C4-2B (cell line): Measurements from ENCODE around the gene TNS1.

Experiments
- H3K27ac ChIP-seq: fragments of 450-650 bp; 2 replicates; pipeline ENCODE4 v1.5.1; 2017
- ZFX ChIP-seq: fragments of 450-650 bp; IDR thresholded peaks from 2 replicates; pipeline ENCODE4 v1.6.1; 2017
- TF ChIP-seq, protein P1 (sequence below): fragments of 450-650 bp; conservative IDR thresholded peaks from 2 replicates; pipeline ENCODE4 v1.5.1; 2017; ENCODE audit warnings: mild to moderate bottlenecking

TNS1 gene

DNA sequence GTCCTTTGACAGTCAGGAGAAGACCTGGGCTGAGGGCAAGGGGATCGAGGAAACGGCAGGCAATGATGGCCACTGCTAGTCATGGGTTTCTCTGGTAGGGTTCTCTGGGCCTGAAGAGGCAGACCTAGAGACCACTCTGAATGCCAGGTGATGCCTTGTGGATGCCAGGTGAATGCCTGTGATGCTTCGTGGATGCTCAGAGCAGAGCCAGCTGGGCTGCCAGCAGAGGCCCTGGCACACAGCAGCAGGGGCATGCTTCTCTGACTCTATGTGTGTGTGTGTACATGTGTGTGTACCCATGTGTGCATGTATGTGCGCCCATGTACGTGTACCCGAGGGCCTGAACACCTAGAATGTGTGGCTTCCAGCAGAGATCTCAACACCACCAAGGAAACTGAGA, 172.0 kb downstream of the TNS1 start:
- no peak overlapping the region for H3K27ac ChIP-seq
- TF ChIP-seq, protein P1, sequence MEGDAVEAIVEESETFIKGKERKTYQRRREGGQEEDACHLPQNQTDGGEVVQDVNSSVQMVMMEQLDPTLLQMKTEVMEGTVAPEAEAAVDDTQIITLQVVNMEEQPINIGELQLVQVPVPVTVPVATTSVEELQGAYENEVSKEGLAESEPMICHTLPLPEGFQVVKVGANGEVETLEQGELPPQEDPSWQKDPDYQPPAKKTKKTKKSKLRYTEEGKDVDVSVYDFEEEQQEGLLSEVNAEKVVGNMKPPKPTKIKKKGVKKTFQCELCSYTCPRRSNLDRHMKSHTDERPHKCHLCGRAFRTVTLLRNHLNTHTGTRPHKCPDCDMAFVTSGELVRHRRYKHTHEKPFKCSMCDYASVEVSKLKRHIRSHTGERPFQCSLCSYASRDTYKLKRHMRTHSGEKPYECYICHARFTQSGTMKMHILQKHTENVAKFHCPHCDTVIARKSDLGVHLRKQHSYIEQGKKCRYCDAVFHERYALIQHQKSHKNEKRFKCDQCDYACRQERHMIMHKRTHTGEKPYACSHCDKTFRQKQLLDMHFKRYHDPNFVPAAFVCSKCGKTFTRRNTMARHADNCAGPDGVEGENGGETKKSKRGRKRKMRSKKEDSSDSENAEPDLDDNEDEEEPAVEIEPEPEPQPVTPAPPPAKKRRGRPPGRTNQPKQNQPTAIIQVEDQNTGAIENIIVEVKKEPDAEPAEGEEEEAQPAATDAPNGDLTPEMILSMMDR: no peak
- no peak for TF ChIP-seq ZFX

DNA sequence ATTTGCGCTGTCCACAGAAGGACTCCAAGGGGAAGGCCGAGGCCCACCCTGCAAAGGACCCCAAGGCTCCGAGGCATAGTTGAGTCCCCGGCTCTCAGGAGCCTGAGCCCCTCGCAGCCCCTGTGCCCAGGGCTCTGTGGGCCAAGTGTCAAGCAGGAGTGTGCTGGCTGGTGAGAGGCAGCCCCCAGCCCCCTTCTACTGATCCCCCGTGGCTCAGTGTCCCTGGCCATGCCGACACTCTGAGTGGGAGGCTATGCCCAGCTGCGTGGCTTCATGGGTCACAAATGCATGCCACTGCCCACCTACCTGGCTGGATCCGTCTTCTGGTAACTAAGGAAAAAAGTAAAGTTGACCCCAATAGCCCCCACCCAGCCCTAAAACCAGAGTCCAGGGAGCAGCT, 172.7 kb downstream of the TNS1 start:
- no peak overlapping the region for H3K27ac ChIP-seq
- TF ChIP-seq, protein P1: no peak
- no peak for TF ChIP-seq ZFX

DNA sequence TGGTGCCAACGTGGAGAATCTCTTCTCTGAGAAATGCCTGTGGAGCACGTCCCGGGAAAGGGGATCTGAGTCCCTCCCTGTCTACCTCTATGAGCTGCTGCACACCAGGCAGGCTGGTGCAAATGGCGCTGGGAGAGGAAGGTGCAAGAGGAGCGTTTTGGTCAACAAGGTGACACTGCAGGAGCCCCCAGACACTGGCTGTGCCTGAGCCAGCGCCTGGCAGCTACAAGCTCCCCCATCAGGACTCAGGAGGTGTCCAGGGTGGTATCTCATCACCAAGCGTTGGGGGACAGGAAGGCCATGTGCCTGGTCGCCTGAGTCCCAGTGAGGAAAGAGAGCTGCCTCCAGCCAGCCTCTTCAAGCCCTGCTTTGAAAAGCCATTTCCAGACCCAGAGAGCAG, 173.4 kb downstream of the TNS1 start:
- H3K27ac ChIP-seq: no peak overlapping the region

DNA sequence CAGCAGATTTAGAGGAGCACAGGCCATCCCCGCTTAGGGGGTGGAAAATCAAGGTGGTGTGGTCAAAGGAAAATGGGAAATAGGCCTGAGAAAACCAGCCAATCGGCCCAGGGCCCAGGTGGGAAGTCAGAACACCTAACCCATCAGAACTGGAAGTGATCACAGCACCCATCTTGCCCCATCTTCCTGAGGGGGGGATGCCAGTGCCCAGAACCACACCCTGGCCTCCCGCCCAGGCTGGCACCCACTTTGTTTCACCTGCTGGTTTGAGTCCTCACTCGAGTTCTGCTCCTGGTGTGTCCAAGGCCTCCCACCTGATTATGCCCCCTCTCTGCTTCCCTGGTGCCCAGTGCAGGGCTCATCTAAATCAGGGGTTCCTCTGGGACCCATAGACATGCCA, 174.5 kb downstream of the TNS1 start:
- TF ChIP-seq ZFX: no peak
- TF ChIP-seq, protein P1: no peak
- no peak overlapping the region for H3K27ac ChIP-seq

More for the DNA sequence above, 173.4 kb downstream of the TNS1 start:
- TF ChIP-seq, protein P1: no peak
- no peak for TF ChIP-seq ZFX

DNA sequence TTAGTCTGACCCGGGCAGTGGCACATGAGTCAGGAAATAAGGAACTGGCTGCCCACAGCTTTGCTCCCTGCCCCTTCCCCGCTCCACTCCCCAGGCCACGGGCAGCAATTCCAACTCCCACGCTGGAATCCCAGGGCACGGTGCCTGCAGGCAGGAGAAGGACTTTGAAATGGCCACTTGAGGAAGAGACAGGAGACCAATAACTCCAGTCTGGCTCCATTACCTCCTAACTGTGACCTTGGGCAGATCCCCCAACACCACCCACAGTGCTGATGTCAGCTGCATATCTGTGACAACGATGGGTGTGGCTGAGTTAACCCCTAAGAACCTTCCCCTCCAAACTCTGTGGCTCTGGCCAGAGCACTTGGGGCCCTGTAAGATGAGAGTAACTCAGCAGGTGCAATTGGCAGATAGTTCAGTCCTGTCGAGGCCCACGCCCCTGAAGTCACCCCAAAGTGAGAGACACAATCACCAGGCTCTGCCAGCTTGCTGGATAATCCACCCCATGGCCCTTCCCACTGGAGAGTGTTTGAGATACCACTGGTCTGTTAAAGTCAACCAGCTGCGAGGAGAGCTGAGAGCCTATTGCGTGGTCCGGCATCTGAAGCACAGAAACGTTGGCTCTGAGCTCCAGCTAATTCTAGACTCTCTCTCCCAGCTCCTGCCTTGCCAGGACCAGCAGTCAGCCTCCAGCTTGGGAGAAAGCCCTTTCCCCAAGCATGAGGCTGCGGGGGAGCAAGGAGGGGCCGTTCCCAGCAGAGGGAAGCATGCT, 175.2 kb downstream of the TNS1 start:
- TF ChIP-seq, protein P1: no peak
- TF ChIP-seq ZFX: no peak
- H3K27ac ChIP-seq: no peak overlapping the region

DNA sequence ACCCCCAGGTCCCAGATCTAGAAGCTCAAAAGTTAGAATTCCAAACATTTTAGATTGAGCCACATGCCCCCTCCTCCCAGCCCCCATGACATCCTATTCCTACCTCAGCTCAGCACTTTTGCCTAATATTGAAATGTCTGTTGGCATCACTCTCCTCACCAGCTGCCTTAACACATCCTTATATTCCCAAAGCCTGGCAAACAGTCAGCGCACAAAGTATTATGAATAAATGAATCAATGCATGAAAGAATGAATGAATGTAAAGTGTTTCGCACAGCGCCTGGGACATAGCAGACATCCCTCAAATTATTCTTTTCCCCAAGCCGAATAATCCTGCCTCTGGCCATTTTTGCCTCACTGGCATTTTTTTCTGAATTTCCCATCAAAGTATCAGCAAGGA, 175.8 kb downstream of the TNS1 start:
- TF ChIP-seq, protein P1: no peak
- no peak overlapping the region for H3K27ac ChIP-seq

DNA sequence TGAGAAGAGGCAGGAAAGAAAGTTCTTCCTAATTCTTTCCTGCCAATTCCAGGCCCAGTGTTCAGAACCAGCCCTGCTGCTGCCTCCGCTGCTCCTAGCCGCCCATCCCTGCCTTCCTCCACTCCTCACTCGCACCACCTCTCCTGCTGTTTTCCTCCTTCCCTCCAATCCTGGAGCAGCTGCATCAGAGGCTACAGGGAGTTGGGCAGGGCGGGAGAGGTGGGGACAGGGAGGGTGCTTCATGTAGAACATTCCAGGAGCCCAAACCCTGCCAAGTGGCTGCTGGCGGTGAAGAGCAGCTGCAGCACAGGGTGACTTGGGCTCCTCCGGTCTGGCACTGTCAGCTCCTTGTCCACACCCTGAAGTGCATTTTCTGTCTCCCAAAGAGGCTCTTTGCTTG, 176.3 kb downstream of the TNS1 start:
- H3K27ac ChIP-seq: no peak overlapping the region
- TF ChIP-seq, protein P1: no peak
- no peak for TF ChIP-seq ZFX
